HFF-Myc (cell line): Measurements from ENCODE around the gene FAM43A.

Source experiments
- DNase-seq: peaks from one replicate; pipeline ENCODE4 v3.0.0-alpha.2; 2011; ENCODE audit warnings: low read depth; ENCODE audit errors: extremely low read depth
- H3K4me3 ChIP-seq: replicated peaks from 2 replicates; pipeline ENCODE4 v1.5.1; 2011; ENCODE audit warnings: low read depth, mild to moderate bottlenecking, control low read depth, low read length
- TF ChIP-seq, protein P1 (sequence below): IDR thresholded peaks from 2 replicates; pipeline ENCODE4 v1.5.1; 2012; ENCODE audit warnings: mild to moderate bottlenecking, low read depth, low read length, control low read depth; ENCODE audit errors: missing control alignments

Gene FAM43A

GRCh38 chr3:194647747-194648146, 37.9 kb upstream of the FAM43A start:
- H3K4me3 ChIP-seq: no peak overlapping the region
- DNase-seq: no peak
- TF ChIP-seq, protein P1, sequence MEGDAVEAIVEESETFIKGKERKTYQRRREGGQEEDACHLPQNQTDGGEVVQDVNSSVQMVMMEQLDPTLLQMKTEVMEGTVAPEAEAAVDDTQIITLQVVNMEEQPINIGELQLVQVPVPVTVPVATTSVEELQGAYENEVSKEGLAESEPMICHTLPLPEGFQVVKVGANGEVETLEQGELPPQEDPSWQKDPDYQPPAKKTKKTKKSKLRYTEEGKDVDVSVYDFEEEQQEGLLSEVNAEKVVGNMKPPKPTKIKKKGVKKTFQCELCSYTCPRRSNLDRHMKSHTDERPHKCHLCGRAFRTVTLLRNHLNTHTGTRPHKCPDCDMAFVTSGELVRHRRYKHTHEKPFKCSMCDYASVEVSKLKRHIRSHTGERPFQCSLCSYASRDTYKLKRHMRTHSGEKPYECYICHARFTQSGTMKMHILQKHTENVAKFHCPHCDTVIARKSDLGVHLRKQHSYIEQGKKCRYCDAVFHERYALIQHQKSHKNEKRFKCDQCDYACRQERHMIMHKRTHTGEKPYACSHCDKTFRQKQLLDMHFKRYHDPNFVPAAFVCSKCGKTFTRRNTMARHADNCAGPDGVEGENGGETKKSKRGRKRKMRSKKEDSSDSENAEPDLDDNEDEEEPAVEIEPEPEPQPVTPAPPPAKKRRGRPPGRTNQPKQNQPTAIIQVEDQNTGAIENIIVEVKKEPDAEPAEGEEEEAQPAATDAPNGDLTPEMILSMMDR: no peak

DNA sequence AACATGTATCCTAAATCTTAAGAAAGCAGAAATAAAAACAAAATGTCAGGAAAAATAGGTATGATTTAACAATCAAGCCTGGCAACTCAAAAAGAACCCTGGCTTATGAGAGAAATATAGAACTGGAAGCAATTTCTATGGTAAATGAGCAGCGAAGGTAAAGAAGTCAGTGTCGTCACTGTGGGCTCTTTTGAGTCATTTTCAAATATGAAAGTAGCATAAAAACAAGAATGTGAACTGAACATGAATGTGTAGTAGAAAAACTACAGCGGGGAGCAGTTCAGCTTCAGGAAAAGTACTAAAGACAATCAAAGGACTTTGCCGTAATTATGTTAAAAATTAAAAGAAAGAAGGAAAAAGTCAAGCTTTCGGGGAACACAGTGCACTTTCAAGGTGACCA, 31.2 kb upstream of the FAM43A start:
- no peak for DNase-seq
- no peak overlapping the region for H3K4me3 ChIP-seq
- TF ChIP-seq, protein P1: no peak

- DNase-seq: no peak
- TF ChIP-seq, protein P1: no peak
- no peak overlapping the region for H3K4me3 ChIP-seq
Observed at GRCh38 chr3:194657439-194657838, 28.2 kb upstream of the FAM43A start.

GRCh38 chr3:194658477-194659242, 27.0 kb upstream of the FAM43A start:
- H3K4me3 ChIP-seq: no peak overlapping the region
- TF ChIP-seq, protein P1: no peak
- no peak for DNase-seq

GRCh38 chr3:194659778-194660177, 25.9 kb upstream of the FAM43A start:
- H3K4me3 ChIP-seq: no peak overlapping the region
- no peak for DNase-seq
- TF ChIP-seq, protein P1: no peak

GRCh38 chr3:194661374-194661773, 24.3 kb upstream of the FAM43A start:
- TF ChIP-seq, protein P1: no peak
- no peak overlapping the region for H3K4me3 ChIP-seq
- no peak for DNase-seq

DNA sequence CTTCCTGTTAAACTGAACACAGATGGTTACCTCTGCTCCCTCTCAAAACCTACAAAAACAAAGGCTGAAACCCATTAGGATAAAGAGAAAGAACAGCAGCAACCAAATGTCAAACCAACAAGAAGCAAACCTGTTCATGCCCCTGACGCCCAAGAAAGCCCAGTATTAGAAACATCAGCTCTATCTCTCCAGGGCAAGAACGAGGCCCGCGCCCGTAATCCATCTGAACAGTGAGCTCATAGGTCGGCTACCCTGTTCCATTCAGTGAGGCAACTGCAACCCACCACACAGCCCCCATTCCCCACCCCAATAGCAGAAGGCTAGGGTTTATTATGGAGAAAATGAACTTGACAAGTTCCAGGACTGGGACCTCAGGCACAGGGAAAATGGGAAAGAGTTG, 23.7 kb upstream of the FAM43A start:
- no peak overlapping the region for H3K4me3 ChIP-seq
- no peak for DNase-seq
- TF ChIP-seq, protein P1: no peak
